Endothelial cell of umbilical vein (primary cell): ENCODE measurements around the gene LSR. TPM values are rescaled to one million over a fixed set of nuclear protein-coding genes. Genes with fewer than 3 reads are reported as not detected.

Experiments used
- BruUV-seq: library from RNA; stranded (reverse); fragments of 400-500 nt; replicated peaks from 2 replicates; lab custom pipeline; 2021; lab: Mats Ljungman, UMichigan
- CTCF ChIA-PET: fragments of 300-600, 350-600 bp; sonication (Branson Sonifier 250); formaldehyde crosslinking; loops from one replicate; lab custom pipeline; 2021; ENCODE audit warnings: antibody characterized with exemption, inconsistent platforms; lab: Charles Lee
- POLR2A ChIA-PET: fragments of 300-600, 350-600 bp; sonication (Branson Sonifier 250); formaldehyde crosslinking; loops from one replicate; lab custom pipeline; 2021; ENCODE audit warnings: antibody characterized with exemption, inconsistent platforms; lab: Charles Lee
- DNase-seq: peaks from one replicate; pipeline ENCODE4 v3.0.0-alpha.2; 2011; ENCODE audit warnings: low read depth, low spot score
- FAIRE-seq: peaks from 2 replicates; lab custom pipeline; 2011; peaks lifted over from hg19 to GRCh38; lab: Jason Lieb, UNC
- H2AFZ ChIP-seq: 2 replicates; pipeline ENCODE4 v1.6.0; 2012; ENCODE audit warnings: low read depth, low read length, control low read depth, inconsistent platforms
- H3K27ac ChIP-seq: 2 replicates; pipeline ENCODE4 v1.5.1; 2011; ENCODE audit warnings: low read depth, mild to moderate bottlenecking, control low read depth, low read length, moderate library complexity; ENCODE audit not compliant: insufficient read depth
- H3K27me3 ChIP-seq, 2 experiments: 2 replicates each; pipeline versions ENCODE4 v1.6.0 to v1.6.1; 2011; ENCODE audit warnings: low read length in 2 of 2, mixed read lengths in 1 of 2; ENCODE audit not compliant: control insufficient read depth in 2 of 2, insufficient read depth in 2 of 2
- H3K36me3 ChIP-seq, 2 experiments: 2 replicates in 1 of 2; 3 replicates in 1 of 2; pipeline ENCODE4 v1.5.1; 2011; ENCODE audit warnings: low read length in 2 of 2, mild to moderate bottlenecking in 1 of 2, moderate library complexity in 1 of 2; ENCODE audit not compliant: control insufficient read depth in 2 of 2, insufficient read depth in 2 of 2; ENCODE audit errors: extremely low read depth in 1 of 2
- H3K4me1 ChIP-seq: 3 replicates; pipeline ENCODE4 v1.5.1; 2011; ENCODE audit warnings: mild to moderate bottlenecking, low read length; ENCODE audit not compliant: control insufficient read depth, insufficient read depth; ENCODE audit errors: extremely low read depth
- H3K4me2 ChIP-seq: 2 replicates; pipeline ENCODE4 v1.6.1; 2011; ENCODE audit warnings: low read length, control low read depth, mixed read lengths; ENCODE audit not compliant: insufficient read depth
- H3K4me3 ChIP-seq, 3 experiments: fragments of 200-600 bp in 1 of 3; sonication (generic), shearing (Covaris generic) in 1 of 3; replicated peaks in 1 of 3; 2 replicates each; pipeline ENCODE4 v1.5.1; 2011 to 2016; ENCODE audit warnings: control low read depth in 3 of 3, low read length in 3 of 3, mild to moderate bottlenecking in 2 of 3, inconsistent platforms in 1 of 3, low read depth in 1 of 3, moderate library complexity in 1 of 3; ENCODE audit not compliant: insufficient read depth in 1 of 3
- H3K79me2 ChIP-seq: 2 replicates; pipeline ENCODE4 v1.6.0; 2012; ENCODE audit warnings: low read length, inconsistent platforms; ENCODE audit not compliant: control insufficient read depth, insufficient read depth
- H3K9ac ChIP-seq: replicated peaks from 2 replicates; pipeline ENCODE3; 2011; ENCODE audit warnings: low read length, control low read depth; ENCODE audit not compliant: insufficient read depth; ENCODE audit errors: extremely low read depth
- H3K9me1 ChIP-seq: replicated peaks from 3 replicates; pipeline ENCODE4 v1.6.0; 2011; ENCODE audit warnings: mild to moderate bottlenecking, low read length; ENCODE audit not compliant: control insufficient read depth, insufficient read depth; ENCODE audit errors: extremely low read depth
- H3K9me3 ChIP-seq: replicated peaks from 2 replicates; pipeline ENCODE4 v1.5.1; 2012; ENCODE audit warnings: low read length, inconsistent platforms; ENCODE audit not compliant: control insufficient read depth, insufficient read depth
- H4K20me1 ChIP-seq: replicated peaks from 2 replicates; pipeline ENCODE3; 2011; ENCODE audit warnings: mild to moderate bottlenecking, low read length; ENCODE audit not compliant: control insufficient read depth, insufficient read depth; ENCODE audit errors: extremely low read depth
- CTCF ChIP-seq, 2 donors: IDR thresholded peaks; 1 replicate in 1 of 2; 2 replicates in 1 of 2; pipeline ENCODE4 v1.5.1; 2011; ENCODE audit warnings: low read length in 2 of 2, mild to moderate bottlenecking in 2 of 2, moderate library complexity in 2 of 2, control low read depth in 1 of 2, inconsistent platforms in 1 of 2, low read depth in 1 of 2; ENCODE audit not compliant: insufficient read depth in 1 of 2; ENCODE audit errors: extremely low read depth in 1 of 2
- EZH2 ChIP-seq: IDR thresholded peaks from 2 replicates; pipeline ENCODE4 v1.6.1; 2012; ENCODE audit warnings: borderline replicate concordance, low read depth, mild to moderate bottlenecking, moderate library complexity, low read length, inconsistent platforms; ENCODE audit not compliant: severe bottlenecking
- FOS ChIP-seq: IDR thresholded peaks from 2 replicates; pipeline ENCODE4 v1.6.1; 2011; ENCODE audit warnings: mild to moderate bottlenecking, low read length, moderate library complexity, borderline replicate concordance; ENCODE audit not compliant: insufficient read depth
- GATA2 ChIP-seq: IDR thresholded peaks from 2 replicates; pipeline ENCODE4 v1.7.0; 2011; ENCODE audit warnings: low read depth, mild to moderate bottlenecking, moderate library complexity, mixed read lengths, low read length; ENCODE audit not compliant: insufficient read length, insufficient read depth
- JUN ChIP-seq: IDR thresholded peaks from 2 replicates; pipeline ENCODE4 v1.6.1; 2011; ENCODE audit warnings: borderline replicate concordance, low read depth; ENCODE audit not compliant: insufficient read length, insufficient read depth
- MAX ChIP-seq: IDR thresholded peaks from 2 replicates; pipeline ENCODE4 v1.6.1; 2011; ENCODE audit not compliant: insufficient read depth, insufficient read length
- MYC ChIP-seq: IDR thresholded peaks from one replicate; pipeline ENCODE4 v1.6.1; 2011; ENCODE audit warnings: mild to moderate bottlenecking, low read depth, low read length
- POLR2A ChIP-seq: IDR thresholded peaks from 2 replicates; pipeline ENCODE4 v1.6.1; 2012; ENCODE audit warnings: low read depth, mild to moderate bottlenecking, control low read depth, low read length
- POLR2AphosphoS5 ChIP-seq: IDR thresholded peaks from 2 replicates; pipeline ENCODE4 v1.6.1; 2012; ENCODE audit warnings: low read depth, mild to moderate bottlenecking, control low read depth, low read length, moderate library complexity; ENCODE audit not compliant: insufficient read depth
- dilution Hi-C: fragments of 300-500 bp; cut with MboI; formaldehyde crosslinking; loops from one replicate; pipeline ENCODE4 v1.15.0; 2019; ENCODE audit warnings: low sequenced_read_pairs; ENCODE audit not compliant: extremely low pct_ligation_motif_present
- intact Hi-C: fragments of 100-400 bp; cut with micrococcal nuclease; formaldehyde crosslinking; loops from one replicate; pipeline ENCODE4 v1.10.0; 2022
- polyA plus RNA-seq, 4 experiments: library from polyadenylated mRNA; depleted of rRNA in 3 of 4; stranded (reverse) in 3 of 4; unstranded in 1 of 4; fragments of >200 nt; gene quantifications; 2 replicates each; pipeline versions ENCODE4 v1.2.1 to v1.2.3, GENCODE V29; 2011 to 2012; ENCODE audit warnings: missing spikeins in 1 of 4
- total RNA-seq: library from RNA; stranded (reverse); gene quantifications from 2 replicates; pipeline ENCODE4 v1.2.3, GENCODE V29; 2021

The LSR gene
- total and polyA plus RNA-seq, 2 donors (not counting 3 experiments of a cell fraction or from before 2014, with no cell fraction given) = 0.76 to 1.0 TPM

- H3K27ac ChIP-seq = no peak overlapping the region
- no peak overlapping the region for H3K9ac ChIP-seq
- H3K4me1 ChIP-seq = no peaks in the 10 kb centered on the region
- H3K27me3 ChIP-seq = peaks cover 1 to 4% of the 10 kb centered on the region in 2 experiments
- no peak overlapping the region for H3K4me3 ChIP-seq
- no peaks in the 10 kb centered on the region for H3K79me2 ChIP-seq
- H3K36me3 ChIP-seq = peaks cover 6 to 21% of the 10 kb centered on the region in 2 experiments
- H3K4me2 ChIP-seq = no peak overlapping the region
- ChIA-PET CTCF (interaction anchor here (2.5 kb wide), 1 partner anchor 9 kb away, joined by 9 read pairs; the partner anchor contains the start of gene USF2), POLR2A (no interaction called here)
- DNase-seq (no peak), FAIRE-seq (no peak)
- H4K20me1 ChIP-seq = no peaks in the 10 kb centered on the region
- no peaks in the 10 kb centered on the region for H3K9me3 ChIP-seq
- intact Hi-C loops = no loop called here
- BruUV-seq = no TSS peak
- TF ChIP-seq CTCF (IDR thresholded peaks at IDR 0.05; ENCODE audit: extremely low read depth in 1 of 2, insufficient read depth in 1 of 2, low read depth in 1 of 2, low read length in 2 of 2) (no peak), POLR2AphosphoS5 (no peak), MAX (no peak), FOS (no peak), MYC (no peak), POLR2A (no peak), GATA2 (no peak), EZH2 (no peak), JUN (no peak)
- no peaks in the 10 kb centered on the region for H3K9me1 ChIP-seq
- dilution Hi-C loops = no loop called here
- no peak overlapping the region for H2AFZ ChIP-seq
Observed at GRCh38 chr19:35278578-35279284, 29.9 kb downstream of the LSR start.
